Ureter (tissue), 1 donor: Measurements from ENCODE around the gene PRSS21. TPM values are rescaled to one million over a fixed set of nuclear protein-coding genes. Genes with fewer than 3 reads are reported as not detected.

Source experiments
- DNase-seq: peaks from one replicate; pipeline ENCODE4 v3.0.0-alpha.2; 2020; ENCODE audit warnings: low spot score
- total RNA-seq: library from RNA; stranded (reverse); gene quantifications from one replicate; pipeline ENCODE4 v1.2.4, GENCODE V29; 2023
- donor health status: DM: yes; HTN: yes; CAD: no.

PRSS21 gene
- total RNA-seq, 1 donor from 2014 or later, result 1.3 TPM

- DNase-seq, result no peak
Measured at GRCh38 chr16:2806286-2806685, 10.8 kb upstream of the PRSS21 start.

- no peak for DNase-seq
Measured at GRCh38 chr16:2808181-2808580, 8.9 kb upstream of the PRSS21 start.

GRCh38 chr16:2809149-2809760 is 7.8 kb upstream of the PRSS21 start:
- DNase-seq, result no peak

- no peak for DNase-seq
Measured at GRCh38 chr16:2810651-2811050, 6.4 kb upstream of the PRSS21 start.

- DNase-seq, result no peak
Measured at GRCh38 chr16:2811703-2812471, 5.2 kb upstream of the PRSS21 start.

GRCh38 chr16:2813771-2814221 is 3.2 kb upstream of the PRSS21 start:
- DNase-seq, result no peak

- DNase-seq, result no peak
Measured at GRCh38 chr16:2814551-2815298, 2.3 kb upstream of the PRSS21 start.

GRCh38 chr16:2815299-2815771 is 1.7 kb upstream of the PRSS21 start:
- DNase-seq, result no peak

GRCh38 chr16:2817340-2818271 is 569 bp downstream of the PRSS21 start:
- no peak for DNase-seq

- no peak for DNase-seq
Measured at GRCh38 chr16:2818272-2818876, 1.3 kb downstream of the PRSS21 start.

GRCh38 chr16:2819179-2819938 is 2.3 kb downstream of the PRSS21 start:
- no peak for DNase-seq

- DNase-seq, result no peak
Measured at GRCh38 chr16:2819939-2820835, 3.1 kb downstream of the PRSS21 start.

- DNase-seq, result no peak
Measured at GRCh38 chr16:2820836-2821486, 3.9 kb downstream of the PRSS21 start.

- no peak for DNase-seq
Measured at GRCh38 chr16:2821487-2822157, 4.6 kb downstream of the PRSS21 start.

- DNase-seq, result no peak
Measured at GRCh38 chr16:2822158-2822495, 5.1 kb downstream of the PRSS21 start.

GRCh38 chr16:2822496-2822895 is 5.5 kb downstream of the PRSS21 start:
- no peak for DNase-seq

GRCh38 chr16:2824626-2825025 is 7.6 kb downstream of the PRSS21 start:
- DNase-seq, result no peak

- DNase-seq, result no peak
Measured at GRCh38 chr16:2825049-2825742, 8.2 kb downstream of the PRSS21 start.
